GM13976 (cell line): Measurements from ENCODE around the gene BFAR.

Experiments used
- DNase-seq: peaks from one replicate; pipeline ENCODE4 v3.0.0; 2012; ENCODE audit warnings: low spot score
- in situ Hi-C: fragments of 300-500 bp; cut with MboI; formaldehyde crosslinking; loops from one replicate; pipeline ENCODE4 v1.12.0; 2022; ENCODE audit warnings: low sequenced_read_pairs, mixed read lengths, inconsistent platforms; ENCODE audit not compliant: unreplicated experiment
- TF ChIP-seq, protein P1 (sequence below): IDR thresholded peaks from 2 replicates; pipeline ENCODE4 v1.5.1; 2012; ENCODE audit warnings: borderline replicate concordance, mild to moderate bottlenecking; ENCODE audit not compliant: insufficient read depth; ENCODE audit errors: extremely low read depth, missing control alignments, control extremely low read depth

Gene BFAR

DNA sequence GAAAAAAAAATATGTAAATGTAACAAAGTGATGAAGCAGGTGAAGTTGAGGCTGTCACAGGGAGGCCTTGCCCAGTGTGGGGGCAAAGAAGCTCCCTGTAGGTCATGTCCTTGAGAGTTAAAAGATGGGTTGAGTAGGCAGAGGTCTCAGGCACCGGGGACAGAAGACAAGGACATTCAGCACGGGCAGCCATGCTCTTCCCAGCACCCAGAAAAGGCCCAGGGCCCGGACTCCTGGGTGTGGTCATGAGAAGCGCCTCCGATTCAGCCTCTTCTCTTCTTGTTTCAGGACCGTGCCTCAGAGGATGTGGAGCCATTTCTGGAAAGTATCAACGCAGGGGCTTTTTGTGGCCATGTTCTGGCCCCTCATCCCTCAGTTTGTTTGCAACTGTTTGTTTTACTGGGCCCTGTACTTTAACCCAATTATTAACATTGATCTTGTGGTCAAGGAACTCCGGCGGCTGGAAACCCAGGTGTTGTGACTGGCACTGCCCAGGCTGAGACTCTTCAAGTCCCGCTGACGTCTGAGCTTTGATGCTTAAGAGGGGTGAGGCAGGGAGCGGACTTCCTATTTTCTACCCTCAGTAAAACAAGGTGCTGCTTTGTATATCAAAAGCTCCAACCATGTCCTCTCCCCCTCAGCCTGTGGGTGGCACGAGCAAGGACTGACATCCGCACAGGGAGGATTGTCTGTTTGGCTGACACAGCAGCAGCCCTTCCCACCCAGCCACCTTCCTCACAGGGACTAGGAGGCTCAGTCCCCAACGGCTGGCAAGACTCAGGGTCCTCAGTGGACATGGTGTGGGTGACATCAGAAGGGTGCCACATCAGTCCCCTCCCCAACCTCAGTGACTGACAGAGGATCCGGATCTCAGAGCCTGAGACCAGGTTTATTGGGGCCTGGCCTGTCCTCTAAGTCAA lies 34.9 kb downstream of the BFAR start:
- in situ Hi-C loops, result no loop called here
- TF ChIP-seq, protein P1, sequence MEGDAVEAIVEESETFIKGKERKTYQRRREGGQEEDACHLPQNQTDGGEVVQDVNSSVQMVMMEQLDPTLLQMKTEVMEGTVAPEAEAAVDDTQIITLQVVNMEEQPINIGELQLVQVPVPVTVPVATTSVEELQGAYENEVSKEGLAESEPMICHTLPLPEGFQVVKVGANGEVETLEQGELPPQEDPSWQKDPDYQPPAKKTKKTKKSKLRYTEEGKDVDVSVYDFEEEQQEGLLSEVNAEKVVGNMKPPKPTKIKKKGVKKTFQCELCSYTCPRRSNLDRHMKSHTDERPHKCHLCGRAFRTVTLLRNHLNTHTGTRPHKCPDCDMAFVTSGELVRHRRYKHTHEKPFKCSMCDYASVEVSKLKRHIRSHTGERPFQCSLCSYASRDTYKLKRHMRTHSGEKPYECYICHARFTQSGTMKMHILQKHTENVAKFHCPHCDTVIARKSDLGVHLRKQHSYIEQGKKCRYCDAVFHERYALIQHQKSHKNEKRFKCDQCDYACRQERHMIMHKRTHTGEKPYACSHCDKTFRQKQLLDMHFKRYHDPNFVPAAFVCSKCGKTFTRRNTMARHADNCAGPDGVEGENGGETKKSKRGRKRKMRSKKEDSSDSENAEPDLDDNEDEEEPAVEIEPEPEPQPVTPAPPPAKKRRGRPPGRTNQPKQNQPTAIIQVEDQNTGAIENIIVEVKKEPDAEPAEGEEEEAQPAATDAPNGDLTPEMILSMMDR, result no peak
- DNase-seq, result no peak

DNA sequence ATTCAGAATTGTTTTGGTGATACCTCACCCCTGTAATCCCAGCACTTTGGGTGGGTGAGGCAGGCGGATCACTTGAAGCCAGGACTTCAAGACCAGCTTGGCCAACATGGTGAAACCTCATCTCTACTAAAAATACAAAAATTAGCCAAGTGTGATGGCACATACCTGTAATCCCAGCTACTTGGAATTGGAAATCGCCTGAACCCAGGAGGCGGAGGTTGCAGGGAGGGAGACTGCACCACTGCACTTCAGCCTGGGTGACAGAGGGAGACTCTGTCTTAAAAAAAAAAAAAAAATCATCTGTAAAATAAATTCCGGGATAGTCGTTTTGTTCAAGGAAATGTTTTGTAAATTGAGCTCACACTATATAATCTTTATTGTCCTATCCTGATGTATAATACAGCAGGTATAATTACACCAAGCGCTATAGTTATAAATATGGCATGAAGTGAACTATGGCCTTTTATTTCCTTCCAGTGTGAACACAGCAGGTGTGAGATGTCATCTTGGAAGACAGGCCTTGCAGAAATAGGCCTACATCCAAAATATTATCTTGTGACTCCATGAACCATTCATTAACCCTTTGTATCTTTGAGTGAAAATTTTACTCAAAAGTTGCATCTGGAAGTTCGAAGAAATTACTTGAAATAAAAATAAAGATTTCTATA lies 35.9 kb downstream of the BFAR start:
- in situ Hi-C loops, result no loop called here
- no peak for DNase-seq
- TF ChIP-seq, protein P1, result no peak

DNA sequence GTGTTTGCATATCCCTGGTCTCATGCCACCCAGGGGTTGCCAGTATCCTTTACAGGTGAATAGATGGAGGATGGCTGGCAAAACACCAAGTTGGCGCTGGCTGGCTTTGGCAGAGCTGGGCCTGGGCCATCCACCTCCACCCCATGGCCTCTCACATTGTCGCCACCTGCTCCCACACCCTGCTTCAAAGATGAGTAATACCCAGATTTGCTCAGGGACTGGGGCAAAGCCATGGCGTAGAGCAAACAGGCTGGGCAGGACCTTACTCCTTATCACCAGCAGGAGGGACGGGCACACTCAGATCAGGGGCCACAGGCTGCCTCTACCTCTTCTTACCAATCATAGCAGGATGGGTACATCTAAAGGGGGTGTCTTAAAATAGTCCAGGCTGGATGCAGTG lies 37.0 kb downstream of the BFAR start:
- DNase-seq, result no peak
- TF ChIP-seq, protein P1, result no peak
- in situ Hi-C loops, result no loop called here

DNA sequence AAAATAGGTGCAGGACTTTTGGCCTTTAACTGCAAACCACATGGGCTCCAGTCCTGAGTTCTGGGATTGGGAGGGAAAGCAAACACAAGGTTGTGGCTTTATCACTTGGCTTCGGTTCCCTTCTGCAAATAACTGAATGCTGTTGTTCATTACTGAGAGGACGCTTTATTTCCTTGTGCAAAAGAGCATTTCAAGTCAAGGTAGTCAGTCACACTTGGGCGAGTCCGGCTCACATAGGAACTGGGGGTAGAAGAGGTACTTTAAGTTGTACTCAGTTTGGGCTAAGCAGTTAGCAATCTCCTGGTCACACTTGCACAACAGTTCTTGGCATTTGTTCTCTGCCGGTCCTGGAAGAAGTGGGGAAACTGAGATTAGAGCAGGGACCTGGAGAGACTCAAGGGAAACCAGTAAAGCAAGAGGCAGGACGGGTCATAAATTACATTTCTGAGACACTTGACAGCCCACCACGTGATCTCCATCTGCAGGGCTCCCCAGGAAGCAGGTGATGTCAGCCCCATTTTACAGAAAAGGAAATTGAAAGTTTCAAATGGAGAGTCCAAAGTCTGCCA lies 39.7 kb downstream of the BFAR start:
- in situ Hi-C loops, result no loop called here
- TF ChIP-seq, protein P1, result no peak
- peak; percentile 73 for DNase-seq

DNA sequence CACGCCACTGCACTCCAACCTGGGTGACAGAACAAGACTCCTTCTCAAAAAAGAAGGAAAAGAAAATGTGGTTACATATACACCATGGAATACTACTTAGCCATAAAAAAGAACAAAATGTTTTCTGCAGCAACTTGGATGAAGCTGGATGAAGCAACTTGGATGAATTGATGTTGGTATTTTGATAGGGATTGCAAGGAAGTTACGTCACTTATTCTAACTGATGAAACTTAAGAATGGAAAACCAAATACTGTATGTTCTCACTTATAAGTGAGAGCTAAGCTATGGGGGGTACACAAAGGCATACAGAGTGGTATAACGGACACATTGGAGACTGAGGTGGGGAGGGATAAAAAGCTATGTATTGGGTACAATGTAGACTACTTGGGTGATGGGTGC lies 43.9 kb downstream of the BFAR start:
- DNase-seq, result no peak
- in situ Hi-C loops, result no loop called here
- TF ChIP-seq, protein P1, result no peak

DNA sequence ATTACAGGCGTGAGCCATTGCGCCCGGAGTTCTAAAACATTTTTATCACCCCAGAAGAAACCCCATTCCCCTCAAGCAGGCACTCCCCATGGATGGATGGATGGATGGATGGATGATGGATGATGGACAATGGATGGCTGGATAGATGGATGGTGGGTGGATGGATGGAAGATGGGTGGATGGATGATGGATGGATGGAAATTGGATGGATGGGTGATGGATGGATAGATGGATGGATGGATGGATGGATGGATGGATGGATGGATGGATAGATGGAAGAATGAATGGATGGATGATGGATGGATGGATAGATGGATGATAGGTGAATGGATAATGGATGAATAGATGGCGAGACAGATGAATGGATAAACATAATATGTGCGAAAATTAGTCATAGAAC lies 44.9 kb downstream of the BFAR start:
- TF ChIP-seq, protein P1, result no peak
- in situ Hi-C loops, result no loop called here
- DNase-seq, result no peak
